ENCODE results near the gene ZNF582.
A peak's percentile ranks its signal among the peaks of the same experiment; 100 is the strongest.

Gene ZNF582

DNA sequence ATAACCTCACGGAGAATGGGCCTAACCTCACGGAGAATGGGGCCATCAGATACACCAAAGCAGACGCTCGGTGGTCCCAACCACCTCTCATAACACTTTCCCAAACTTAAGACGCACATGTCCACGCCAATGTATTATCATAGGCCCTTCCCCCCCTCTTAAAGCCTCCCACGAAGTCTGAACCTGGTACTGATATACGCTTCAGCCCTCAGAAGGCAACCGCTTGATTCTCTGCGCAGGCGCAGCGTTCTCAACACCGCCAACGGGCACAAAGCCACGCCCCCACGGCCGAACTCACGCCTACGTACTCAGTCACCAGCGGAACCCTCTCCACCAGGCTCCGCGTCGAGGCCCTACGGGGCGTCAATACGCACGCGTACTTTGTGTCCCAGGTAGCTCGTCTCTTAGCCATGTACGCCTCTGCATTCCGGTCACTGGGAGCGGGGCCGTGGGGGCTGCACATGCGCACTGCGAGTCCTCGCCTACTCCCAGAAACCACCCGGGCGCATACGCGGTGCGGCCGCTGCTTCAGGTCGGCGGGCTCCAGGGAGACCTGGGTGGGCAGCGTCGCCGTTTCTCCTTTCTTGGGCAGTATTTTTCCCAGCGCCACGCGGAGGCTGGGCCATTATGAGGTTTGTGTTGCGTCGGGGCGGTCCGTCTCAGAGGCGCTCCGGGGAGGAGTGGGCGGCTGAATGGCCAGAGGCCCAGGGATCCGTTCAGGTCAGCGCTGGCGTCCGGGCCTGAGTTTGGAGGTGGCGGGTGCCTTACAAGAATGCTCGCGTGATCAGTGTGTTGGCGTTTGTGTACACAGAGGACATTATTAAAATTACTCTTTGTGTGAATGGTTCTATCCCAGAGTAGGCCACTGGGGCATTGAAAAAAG lies 25.3 kb downstream of the ZNF582 start:
- Histone ChIP-seq H3K4me3 (ENCODE audit: insufficient read depth in 1 of 2, low read depth in 1 of 2, low read length in 2 of 2) (peak overlapping the region; percentile 69 to 81), H3K14ac (ENCODE audit: low read length in 2 of 2) (peak overlapping the region in 1 of 2 experiments; percentile 1), H3K36me3 (ENCODE audit: control insufficient read depth in 1 of 2, insufficient read depth in 2 of 2, low read depth in 1 of 2, low read length in 2 of 2) (peaks cover 10 to 38% of the 10 kb centered on the region in 2 experiments), H3K27ac (ENCODE audit: low read length, poor library complexity, severe bottlenecking) (peak overlapping the region; percentile 77), H2BK5ac (ENCODE audit: low read depth, low read length, poor library complexity, severe bottlenecking) (peak overlapping the region; percentile 35), H2BK12ac (ENCODE audit: low read length in 2 of 2) (peak overlapping the region in 1 of 2 experiments; percentile 17), H3K23ac (ENCODE audit: low read length in 2 of 2) (no peak overlapping the region), H3K9ac (ENCODE audit: low read length) (peak overlapping the region; percentile 92), H3K18ac (ENCODE audit: low read depth in 1 of 2, low read length in 2 of 2) (peak overlapping the region; percentile 62 to 78), H4K91ac (ENCODE audit: low read length) (peak overlapping the region; percentile 72), H3K4ac (ENCODE audit: low read depth in 1 of 2, low read length in 2 of 2) (peak overlapping the region in 1 of 2 experiments; percentile 77), H4K8ac (ENCODE audit: low read length) (peak overlapping the region; percentile 89), H2BK120ac (ENCODE audit: low read depth, low read length) (no peak overlapping the region), H3K9me3 (ENCODE audit: control insufficient read depth, low read length) (peaks cover 50% of the 10 kb centered on the region), H2AFZ (ENCODE audit: low read depth, low read length) (peak overlapping the region; percentile 92), H3K4me1 (ENCODE audit: control insufficient read depth, insufficient read depth, low read depth, low read length) (no peaks in the 10 kb centered on the region), H3K27me3 (ENCODE audit: control insufficient read depth in 1 of 2, insufficient read depth in 1 of 2, low read length in 2 of 2) (no peaks in the 10 kb centered on the region), H2BK15ac (ENCODE audit: low read depth, poor library complexity, severe bottlenecking) (peak overlapping the region; percentile 98), H2AK5ac (ENCODE audit: low read length, severe bottlenecking) (no peak overlapping the region), H3K4me2 (ENCODE audit: low read length, poor library complexity, severe bottlenecking) (peak overlapping the region; percentile 63), H3K79me1 (replicated peaks; ENCODE audit: low read length, poor library complexity, severe bottlenecking) (peaks cover 15% of the 10 kb centered on the region)
- peak; percentile 97 for DNase-seq
- WGBS = 7% methylated on average over 65 of the region's 65 CpGs

DNA sequence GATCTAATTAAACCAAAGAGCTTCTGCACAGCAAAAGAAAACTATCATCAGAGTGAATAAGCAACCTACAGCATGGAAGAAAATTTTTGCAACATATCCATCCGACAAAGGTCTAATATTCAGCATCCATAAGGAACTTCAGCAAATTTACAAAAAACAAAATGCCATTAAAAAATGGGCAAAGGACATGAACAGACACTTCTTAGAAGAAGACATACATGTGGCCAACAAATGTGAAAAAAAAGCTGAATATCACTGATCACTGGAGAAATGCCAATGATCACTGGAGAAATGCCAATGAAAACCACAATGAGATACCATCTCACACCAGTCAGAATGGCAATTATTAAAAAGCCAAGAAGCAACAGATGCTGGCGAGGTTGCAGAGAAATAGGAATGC lies 32.5 kb downstream of the ZNF582 start:
- no peak overlapping the region for H2AK5ac ChIP-seq (ENCODE audit: low read length, severe bottlenecking)
- H3K27ac ChIP-seq (ENCODE audit: low read length, poor library complexity, severe bottlenecking) = no peak overlapping the region
- no peak overlapping the region for H3K4me2 ChIP-seq (ENCODE audit: low read length, poor library complexity, severe bottlenecking)
- no peak overlapping the region for H2BK12ac ChIP-seq (ENCODE audit: low read length in 2 of 2)
- H3K4me1 ChIP-seq (ENCODE audit: control insufficient read depth, insufficient read depth, low read depth, low read length) = no peaks in the 10 kb centered on the region
- peaks cover 48% of the 10 kb centered on the region for H3K9me3 ChIP-seq (ENCODE audit: control insufficient read depth, low read length)
- H3K23ac ChIP-seq (ENCODE audit: low read length in 2 of 2) = no peak overlapping the region
- no peaks in the 10 kb centered on the region for H3K79me1 ChIP-seq (replicated peaks; ENCODE audit: low read length, poor library complexity, severe bottlenecking)
- H4K91ac ChIP-seq (ENCODE audit: low read length) = no peak overlapping the region
- no peak overlapping the region for H3K4ac ChIP-seq (ENCODE audit: low read depth in 1 of 2, low read length in 2 of 2)
- no peak overlapping the region for H2BK120ac ChIP-seq (ENCODE audit: low read depth, low read length)
- no peak overlapping the region for H3K9ac ChIP-seq (ENCODE audit: low read length)
- no peaks in the 10 kb centered on the region for H3K36me3 ChIP-seq (ENCODE audit: control insufficient read depth in 1 of 2, insufficient read depth in 2 of 2, low read depth in 1 of 2, low read length in 2 of 2)
- no peak overlapping the region for H2AFZ ChIP-seq (ENCODE audit: low read depth, low read length)
- DNase-seq = no peak
- no peak overlapping the region for H3K4me3 ChIP-seq (ENCODE audit: insufficient read depth in 1 of 2, low read depth in 1 of 2, low read length in 2 of 2)
- no peak overlapping the region for H2BK15ac ChIP-seq (ENCODE audit: low read depth, poor library complexity, severe bottlenecking)
- H4K8ac ChIP-seq (ENCODE audit: low read length) = no peak overlapping the region
- H3K18ac ChIP-seq (ENCODE audit: low read depth in 1 of 2, low read length in 2 of 2) = no peak overlapping the region
- H2BK5ac ChIP-seq (ENCODE audit: low read depth, low read length, poor library complexity, severe bottlenecking) = no peak overlapping the region
- 100% methylated on average over 2 of the region's 2 CpGs for WGBS
- H3K14ac ChIP-seq (ENCODE audit: low read length in 2 of 2) = no peak overlapping the region
- H3K27me3 ChIP-seq (ENCODE audit: control insufficient read depth in 1 of 2, insufficient read depth in 1 of 2, low read length in 2 of 2) = no peaks in the 10 kb centered on the region

DNA sequence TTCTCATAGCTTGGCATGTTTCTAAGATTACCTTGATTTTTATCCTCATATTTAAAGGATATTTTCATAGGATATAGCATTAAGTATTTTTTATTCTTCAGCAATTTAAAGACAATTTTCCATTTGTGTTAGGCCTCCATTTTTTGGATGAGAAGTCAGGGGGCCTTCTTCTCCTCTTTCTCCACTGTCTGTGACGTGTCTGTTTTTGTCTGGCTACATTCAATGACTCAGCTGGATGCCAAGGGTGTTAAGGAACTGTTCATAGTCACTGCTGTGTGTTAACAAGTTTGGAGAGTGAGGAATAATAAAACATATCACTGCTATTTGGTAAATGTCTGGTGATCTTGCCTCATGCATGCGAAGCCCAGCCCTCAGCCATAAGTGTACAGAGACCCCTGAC lies 36.4 kb downstream of the ZNF582 start:
- H3K4me2 ChIP-seq (ENCODE audit: low read length, poor library complexity, severe bottlenecking) = no peak overlapping the region
- WGBS = 39% methylated on average over 2 of the region's 2 CpGs
- no peaks in the 10 kb centered on the region for H3K36me3 ChIP-seq (ENCODE audit: control insufficient read depth in 1 of 2, insufficient read depth in 2 of 2, low read depth in 1 of 2, low read length in 2 of 2)
- no peak overlapping the region for H2BK5ac ChIP-seq (ENCODE audit: low read depth, low read length, poor library complexity, severe bottlenecking)
- H3K23ac ChIP-seq (ENCODE audit: low read length in 2 of 2) = no peak overlapping the region
- H2BK15ac ChIP-seq (ENCODE audit: low read depth, poor library complexity, severe bottlenecking) = no peak overlapping the region
- H3K4ac ChIP-seq (ENCODE audit: low read depth in 1 of 2, low read length in 2 of 2) = no peak overlapping the region
- DNase-seq = no peak
- H4K8ac ChIP-seq (ENCODE audit: low read length) = no peak overlapping the region
- no peaks in the 10 kb centered on the region for H3K27me3 ChIP-seq (ENCODE audit: control insufficient read depth in 1 of 2, insufficient read depth in 1 of 2, low read length in 2 of 2)
- no peak overlapping the region for H3K14ac ChIP-seq (ENCODE audit: low read length in 2 of 2)
- no peak overlapping the region for H2AFZ ChIP-seq (ENCODE audit: low read depth, low read length)
- no peak overlapping the region for H3K27ac ChIP-seq (ENCODE audit: low read length, poor library complexity, severe bottlenecking)
- no peak overlapping the region for H4K91ac ChIP-seq (ENCODE audit: low read length)
- H2AK5ac ChIP-seq (ENCODE audit: low read length, severe bottlenecking) = no peak overlapping the region
- H3K9ac ChIP-seq (ENCODE audit: low read length) = no peak overlapping the region
- H3K4me3 ChIP-seq (ENCODE audit: insufficient read depth in 1 of 2, low read depth in 1 of 2, low read length in 2 of 2) = no peak overlapping the region
- H2BK120ac ChIP-seq (ENCODE audit: low read depth, low read length) = no peak overlapping the region
- no peaks in the 10 kb centered on the region for H3K79me1 ChIP-seq (replicated peaks; ENCODE audit: low read length, poor library complexity, severe bottlenecking)
- H3K18ac ChIP-seq (ENCODE audit: low read depth in 1 of 2, low read length in 2 of 2) = no peak overlapping the region
- H2BK12ac ChIP-seq (ENCODE audit: low read length in 2 of 2) = no peak overlapping the region
- H3K4me1 ChIP-seq (ENCODE audit: control insufficient read depth, insufficient read depth, low read depth, low read length) = no peaks in the 10 kb centered on the region
- peaks cover 26% of the 10 kb centered on the region for H3K9me3 ChIP-seq (ENCODE audit: control insufficient read depth, low read length)

DNA sequence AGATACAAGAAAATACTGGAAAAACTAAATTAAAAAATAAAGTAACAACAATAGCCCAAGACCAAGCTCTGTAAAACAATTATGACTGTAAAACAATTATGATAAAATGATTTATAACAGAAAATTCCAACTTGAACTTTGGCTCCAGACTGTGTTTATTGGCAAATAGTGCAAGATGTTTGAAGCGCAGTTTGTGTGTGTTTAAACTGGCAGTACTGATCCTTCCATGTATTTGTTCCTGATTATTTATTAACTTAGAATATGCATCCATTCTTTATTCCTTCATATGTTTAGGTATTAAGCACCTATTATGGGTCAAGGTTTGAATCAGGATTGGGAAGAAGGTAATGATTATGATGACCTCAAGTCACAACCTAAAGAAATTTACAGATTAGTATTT lies 37.8 kb downstream of the ZNF582 start:
- Histone ChIP-seq H2BK12ac (ENCODE audit: low read length in 2 of 2) (no peak overlapping the region), H3K4ac (ENCODE audit: low read depth in 1 of 2, low read length in 2 of 2) (no peak overlapping the region), H3K27me3 (ENCODE audit: control insufficient read depth in 1 of 2, insufficient read depth in 1 of 2, low read length in 2 of 2) (no peaks in the 10 kb centered on the region), H3K4me1 (ENCODE audit: control insufficient read depth, insufficient read depth, low read depth, low read length) (no peaks in the 10 kb centered on the region), H3K18ac (ENCODE audit: low read depth in 1 of 2, low read length in 2 of 2) (no peak overlapping the region), H2BK15ac (ENCODE audit: low read depth, poor library complexity, severe bottlenecking) (no peak overlapping the region), H3K36me3 (ENCODE audit: control insufficient read depth in 1 of 2, insufficient read depth in 2 of 2, low read depth in 1 of 2, low read length in 2 of 2) (no peaks in the 10 kb centered on the region), H3K27ac (ENCODE audit: low read length, poor library complexity, severe bottlenecking) (no peak overlapping the region), H2AFZ (ENCODE audit: low read depth, low read length) (no peak overlapping the region), H2BK120ac (ENCODE audit: low read depth, low read length) (no peak overlapping the region), H3K9ac (ENCODE audit: low read length) (no peak overlapping the region), H3K14ac (ENCODE audit: low read length in 2 of 2) (no peak overlapping the region), H4K8ac (ENCODE audit: low read length) (no peak overlapping the region), H2AK5ac (ENCODE audit: low read length, severe bottlenecking) (no peak overlapping the region), H3K9me3 (ENCODE audit: control insufficient read depth, low read length) (peaks cover 17% of the 10 kb centered on the region), H2BK5ac (ENCODE audit: low read depth, low read length, poor library complexity, severe bottlenecking) (no peak overlapping the region), H4K91ac (ENCODE audit: low read length) (no peak overlapping the region), H3K4me3 (ENCODE audit: insufficient read depth in 1 of 2, low read depth in 1 of 2, low read length in 2 of 2) (no peak overlapping the region), H3K23ac (ENCODE audit: low read length in 2 of 2) (no peak overlapping the region), H3K4me2 (ENCODE audit: low read length, poor library complexity, severe bottlenecking) (no peak overlapping the region), H3K79me1 (replicated peaks; ENCODE audit: low read length, poor library complexity, severe bottlenecking) (no peaks in the 10 kb centered on the region)
- no peak for DNase-seq
- no CpG with 5 or more reads among the region's 1 CpG for WGBS

Data from mesenchymal stem cell (in vitro differentiated cells and primary cell).